SK-N-SH (cell line): Measurements from ENCODE around the gene KNSTRN. TPM values are rescaled to one million over a fixed set of nuclear protein-coding genes. Genes with fewer than 3 reads are reported as not detected.

Source experiments
- CTCF ChIA-PET: fragments of 300-600, 350-600 bp; formaldehyde crosslinking; extraction: SDS; loops from one replicate; lab custom pipeline; 2021; lab: Yijun Ruan, JAX
- POLR2A ChIA-PET: fragments of 350-600 bp; sonication (Branson Sonifier 250); formaldehyde crosslinking; extraction: SDS; loops from one replicate; lab custom pipeline; 2020; ENCODE audit warnings: antibody characterized with exemption, inconsistent platforms; lab: Yijun Ruan, JAX
- DNase-seq: peaks from one replicate; pipeline ENCODE4 v3.0.0; 2012
- H2AFZ ChIP-seq: fragments of 200-600 bp; sonication (generic); 2 replicates; pipeline ENCODE4 v1.8.1; 2016; ENCODE audit warnings: antibody characterized with exemption, mild to moderate bottlenecking, low read depth
- H3F3A ChIP-seq: fragments of 200-600 bp; sonication (generic); replicated peaks from 2 replicates; pipeline ENCODE3; 2016; ENCODE audit warnings: antibody characterized with exemption, mild to moderate bottlenecking; ENCODE audit not compliant: insufficient read depth
- H3K27ac ChIP-seq, 2 experiments: fragments of 200-500 bp in 1 of 2; fragments of 200-600 bp in 1 of 2; sonication (Bioruptor generic) in 1 of 2; sonication (generic), shearing (Covaris generic) in 1 of 2; 2 replicates each; pipeline versions ENCODE4 v1.5.1 to v1.6.1; 2014 to 2016; ENCODE audit warnings: low read depth in 2 of 2, inconsistent platforms in 1 of 2, low read length in 1 of 2, mild to moderate bottlenecking in 1 of 2, mixed read lengths in 1 of 2
- H3K27me3 ChIP-seq: fragments of 200-600 bp; sonication (generic), shearing (Covaris generic); 2 replicates; pipeline ENCODE4 v1.6.1; 2016; ENCODE audit warnings: mixed run types; ENCODE audit not compliant: insufficient read depth
- H3K36me3 ChIP-seq, 2 experiments: fragments of 200-500 bp in 1 of 2; fragments of 200-600 bp in 1 of 2; sonication (Bioruptor generic) in 1 of 2; sonication (generic) in 1 of 2; replicated peaks in 1 of 2; 2 replicates each; pipeline versions ENCODE3 to v1.5.1; 2014 to 2016; ENCODE audit warnings: low read length in 1 of 2, mild to moderate bottlenecking in 1 of 2; ENCODE audit not compliant: insufficient read depth in 2 of 2, control insufficient read depth in 1 of 2
- H3K4me1 ChIP-seq, 2 experiments: fragments of 200-500 bp in 1 of 2; fragments of 200-600 bp in 1 of 2; sonication (Bioruptor generic) in 1 of 2; sonication (generic), shearing (Covaris generic) in 1 of 2; 2 replicates each; pipeline versions ENCODE4 v1.5.1 to v1.6.1; 2014 to 2016; ENCODE audit warnings: low read depth in 1 of 2, low read length in 1 of 2, mixed run types in 1 of 2; ENCODE audit not compliant: insufficient read depth in 2 of 2, control insufficient read depth in 1 of 2
- H3K4me2 ChIP-seq: fragments of 200-600 bp; sonication (generic), shearing (Covaris generic); 2 replicates; pipeline ENCODE4 v1.6.1; 2017; ENCODE audit warnings: mixed run types
- H3K4me3 ChIP-seq, 2 experiments: fragments of 200-500 bp in 1 of 2; fragments of 200-600 bp in 1 of 2; sonication (Bioruptor generic) in 1 of 2; sonication (generic), shearing (Covaris generic) in 1 of 2; 2 replicates each; pipeline versions ENCODE4 v1.5.1 to v1.8.1; 2014 to 2016; ENCODE audit warnings: low read depth in 2 of 2, inconsistent platforms in 1 of 2, low read length in 1 of 2, mild to moderate bottlenecking in 1 of 2, mixed read lengths in 1 of 2, moderate library complexity in 1 of 2
- H3K79me2 ChIP-seq: fragments of 200-600 bp; sonication (generic); 2 replicates; pipeline ENCODE4 v1.8.1; 2017; ENCODE audit warnings: mild to moderate bottlenecking; ENCODE audit not compliant: insufficient read depth
- H3K9ac ChIP-seq: fragments of 200-600 bp; sonication (generic); 2 replicates; pipeline ENCODE4 v1.6.1; 2017; ENCODE audit warnings: mixed run types
- H3K9me2 ChIP-seq: fragments of 200-600 bp; sonication (generic); 2 replicates; pipeline ENCODE4 v1.6.1; 2017; ENCODE audit warnings: mixed run types
- H3K9me3 ChIP-seq: fragments of 200-600 bp; sonication (generic); 2 replicates; pipeline ENCODE4 v1.6.1; 2017; ENCODE audit warnings: mixed run types, mild to moderate bottlenecking, moderate library complexity
- H4K20me1 ChIP-seq: fragments of 200-600 bp; sonication (generic); 2 replicates; pipeline ENCODE4 v1.6.1; 2017; ENCODE audit warnings: mild to moderate bottlenecking, mixed run types; ENCODE audit not compliant: insufficient read depth
- CHD2 ChIP-seq: fragments of 150-350 bp; IDR thresholded peaks from 2 replicates; pipeline ENCODE4 v1.6.1; 2018; ENCODE audit warnings: low read length; ENCODE audit not compliant: partially characterized antibody
- CTCF ChIP-seq: fragments of 200-600 bp; sonication (generic); IDR thresholded peaks from 2 replicates; pipeline ENCODE4 v1.6.1; 2017; ENCODE audit warnings: antibody characterized with exemption, mild to moderate bottlenecking, moderate library complexity
- EP300 ChIP-seq, 2 experiments: IDR thresholded peaks; 2 replicates each; pipeline versions ENCODE4 v1.4.0 to v1.6.1; 2012; ENCODE audit warnings: borderline replicate concordance in 1 of 2, low read depth in 1 of 2, low read length in 1 of 2
- EZH2phosphoT487 ChIP-seq: fragments of 200-600 bp; sonication (generic); IDR thresholded peaks from 2 replicates; pipeline ENCODE4 v1.6.1; 2017; ENCODE audit warnings: low read depth, mixed run types, mild to moderate bottlenecking, antibody characterized with exemption, moderate library complexity, borderline replicate concordance
- FOXJ3 ChIP-seq: sonication (generic); formaldehyde crosslinking; IDR thresholded peaks from 2 replicates; pipeline ENCODE4 v1.5.1; 2020; ENCODE audit warnings: mild to moderate bottlenecking, missing genetic modification reagents
- JUND ChIP-seq: IDR thresholded peaks from 2 replicates; pipeline ENCODE4 v1.4.0; 2012
- MAX ChIP-seq: IDR thresholded peaks from 2 replicates; pipeline ENCODE4 v1.4.0; 2012; ENCODE audit warnings: low read depth
- MXI1 ChIP-seq: IDR thresholded peaks from 2 replicates; pipeline ENCODE4 v1.6.1; 2012; ENCODE audit warnings: mild to moderate bottlenecking, low read depth, low read length, improper control_type of control experiment
- RAD21 ChIP-seq: IDR thresholded peaks from 2 replicates; pipeline ENCODE4 v1.6.1; 2012; ENCODE audit warnings: mild to moderate bottlenecking, low read length
- REST ChIP-seq: IDR thresholded peaks from 2 replicates; pipeline ENCODE4 v1.6.1; 2012; ENCODE audit warnings: mild to moderate bottlenecking, low read depth, low read length, moderate library complexity
- SMC3 ChIP-seq: IDR thresholded peaks from 2 replicates; pipeline ENCODE4 v1.6.1; 2012; ENCODE audit warnings: low read depth, low read length, improper control_type of control experiment
- USF1 ChIP-seq: IDR thresholded peaks from 2 replicates; pipeline ENCODE4 v1.4.0; 2012; ENCODE audit warnings: low read depth, borderline replicate concordance
- WGBS: methylation state at CpG from one replicate; pipeline ENCODE4 v1.1.6; 2017; ENCODE audit warnings: low lambda C conversion rate; 5-methylcytosine and 5-hydroxymethylcytosine counted together
- polyA plus RNA-seq, 3 experiments: library from polyadenylated mRNA; depleted of rRNA; stranded (reverse); fragments of >200 nt; gene quantifications; 2 replicates each; pipeline ENCODE4 v1.2.3, GENCODE V29; 2012

KNSTRN gene
- polyA plus RNA-seq, 1 of the 3 experiments (the other 2 are of a cell fraction), result 25.5 TPM

DNA sequence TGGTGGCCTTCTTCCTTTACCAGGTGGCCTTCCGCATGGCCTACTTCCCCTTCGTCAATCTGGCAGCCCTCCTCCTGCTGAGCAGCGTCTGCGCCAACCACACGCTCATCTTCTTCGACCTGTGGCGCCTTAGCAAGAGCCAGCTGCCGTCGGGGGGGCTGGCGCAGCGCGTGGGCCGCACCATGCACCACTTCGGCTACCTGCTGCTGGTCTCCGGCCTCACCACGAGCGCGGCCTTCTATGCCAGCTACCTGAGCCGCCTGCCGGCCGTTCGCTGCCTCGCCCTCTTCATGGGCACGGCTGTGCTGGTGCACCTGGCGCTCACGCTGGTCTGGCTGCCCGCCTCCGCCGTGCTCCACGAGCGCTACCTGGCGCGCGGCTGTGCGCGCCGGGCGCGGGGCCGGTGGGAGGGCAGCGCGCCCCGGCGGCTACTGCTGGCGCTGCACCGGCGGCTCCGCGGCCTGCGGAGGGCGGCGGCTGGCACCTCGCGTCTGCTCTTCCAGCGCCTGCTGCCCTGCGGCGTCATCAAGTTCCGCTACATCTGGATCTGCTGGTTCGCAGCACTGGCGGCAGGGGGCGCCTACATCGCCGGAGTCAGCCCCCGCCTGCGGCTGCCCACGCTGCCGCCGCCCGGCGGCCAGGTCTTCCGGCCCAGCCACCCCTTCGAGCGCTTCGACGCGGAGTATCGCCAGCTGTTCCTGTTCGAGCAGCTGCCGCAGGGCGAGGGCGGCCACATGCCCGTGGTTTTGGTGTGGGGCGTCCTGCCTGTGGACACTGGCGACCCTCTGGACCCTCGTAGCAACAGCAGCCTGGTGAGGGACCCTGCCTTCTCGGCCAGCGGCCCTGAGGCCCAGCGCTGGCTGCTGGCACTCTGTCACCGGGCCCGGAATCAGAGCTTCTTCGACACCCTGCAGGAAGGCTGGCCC is 14.6 kb upstream of the KNSTRN start:
- Histone ChIP-seq H2AFZ (no peak overlapping the region), H3K79me2 (no peaks in the 10 kb centered on the region), H3K9me3 (no peaks in the 10 kb centered on the region), H4K20me1 (no peaks in the 10 kb centered on the region), H3K4me1 (peaks cover 0 to 17% of the 10 kb centered on the region in 2 experiments; a peak in 1 of 4 replicates), H3K27ac (no peak overlapping the region; a peak in 1 of 4 replicates), H3K27me3 (no peaks in the 10 kb centered on the region), H3K9me2 (no peaks in the 10 kb centered on the region), H3K4me3 (no peak overlapping the region; a peak in 1 of 4 replicates), H3K9ac (no peak overlapping the region), H3F3A (no peaks in the 10 kb centered on the region), H3K4me2 (no peak overlapping the region), H3K36me3 (no peaks in the 10 kb centered on the region)
- WGBS, result 83% methylated on average over 30 of the region's 91 CpGs
- peak; percentile 88 for DNase-seq
- ChIA-PET CTCF (interaction anchor here (0.7 to 70.6 kb wide), 16 partner anchors 7 to 139 kb away, joined by 3 to 2194 read pairs (median 8); partner anchors contain the start of genes ANKRD63, CCDC9B, DISP2 and INAFM2), POLR2A (interaction anchor here (1.2 kb wide), 1 partner anchor 10 kb away, joined by 3 read pairs; the partner anchor contains the start of gene DISP2)
- no peak for TF ChIP-seq REST
- TF ChIP-seq USF1, result no peak
- peak; percentile 43 for TF ChIP-seq CHD2
- TF ChIP-seq MAX, result peak; percentile 48; the same call in 1 of the 2 replicates
- no peak for TF ChIP-seq FOXJ3 (CRISPR knock-in tag)
- TF ChIP-seq JUND, result no peak
- peak in 1 of 2 experiments; percentile 15; a peak in 1 of 4 replicates for TF ChIP-seq EP300 (IDR thresholded peaks at IDR 0.05; ENCODE audit: borderline replicate concordance in 1 of 2, low read depth in 1 of 2, low read length in 1 of 2)
- TF ChIP-seq MXI1, result 0 out of 2 replicates have a peak, but pooled peaks have one; percentile 25
- TF ChIP-seq EZH2phosphoT487, result no peak
- peak; percentile 52 for TF ChIP-seq CTCF
- peak; percentile 39 for TF ChIP-seq SMC3
- TF ChIP-seq RAD21, result peak; percentile 29
